ENCODE results near the gene CCNJL. TPM values are rescaled to one million over a fixed set of nuclear protein-coding genes. Genes with fewer than 3 reads are reported as not detected.

Gene CCNJL
- total RNA-seq, 1 donor from 2014 or later = 16.6 TPM

DNA sequence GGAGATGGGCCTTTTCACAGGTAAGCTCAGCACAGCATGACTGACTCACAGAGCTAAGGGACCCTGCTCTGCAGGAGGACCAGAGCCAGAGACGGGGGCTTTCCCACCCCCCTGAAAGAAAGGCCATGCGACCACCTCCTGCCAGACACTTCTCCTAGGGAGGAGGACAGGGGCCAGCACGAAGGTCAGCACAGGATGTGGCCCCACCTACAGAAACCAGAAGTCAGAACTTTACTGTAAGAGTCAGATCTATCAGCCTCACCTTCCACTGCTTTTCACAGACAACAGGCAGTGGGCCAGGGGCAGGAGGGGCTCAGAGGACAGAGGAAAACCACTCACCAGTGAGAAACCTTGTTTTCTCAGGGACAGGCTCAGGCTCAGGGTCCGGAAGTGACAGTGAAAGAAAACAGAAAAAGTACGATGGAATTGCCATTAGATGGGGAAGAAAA, 37.9 kb downstream of the CCNJL start:
- no peak overlapping the region for H3K4me3 ChIP-seq
- DNase-seq (peak; percentile 41), ATAC-seq (no peak)
- intact Hi-C loops (cut with DNase I) = no loop called here
- no peaks in the 10 kb centered on the region for H3K36me3 ChIP-seq
- no peak overlapping the region for H3K27ac ChIP-seq
- peaks cover 26% of the 10 kb centered on the region for H3K4me1 ChIP-seq
- H3K27me3 ChIP-seq = no peaks in the 10 kb centered on the region
- no peaks in the 10 kb centered on the region for H3K9me3 ChIP-seq
- TF ChIP-seq CTCF (IDR thresholded peaks at IDR 0.05) = no peak

DNA sequence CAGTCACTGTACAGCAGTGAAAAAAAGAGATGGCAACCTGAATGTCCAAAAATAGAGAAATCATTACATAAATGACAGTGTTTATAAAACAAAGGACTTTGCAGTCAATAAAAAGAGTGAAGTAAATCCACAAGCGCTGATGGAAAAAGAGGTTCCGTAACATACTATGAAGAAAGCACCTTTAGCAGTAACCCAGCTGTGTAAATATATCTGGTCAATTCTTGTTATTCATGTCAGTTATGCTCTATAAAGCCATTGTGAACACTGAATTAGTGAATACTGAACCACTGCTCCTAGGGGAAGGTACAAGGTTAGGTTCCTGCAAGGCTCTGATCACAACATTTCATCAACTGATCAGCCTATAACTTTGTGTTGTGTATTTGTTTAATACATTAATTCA, 39.5 kb downstream of the CCNJL start:
- Histone ChIP-seq H3K27me3 (no peaks in the 10 kb centered on the region), H3K4me1 (peaks cover 40% of the 10 kb centered on the region), H3K36me3 (no peaks in the 10 kb centered on the region), H3K4me3 (no peak overlapping the region), H3K9me3 (no peaks in the 10 kb centered on the region), H3K27ac (no peak overlapping the region)
- DNase-seq = no peak
- TF ChIP-seq CTCF (IDR thresholded peaks at IDR 0.05) = no peak
- intact Hi-C loops (cut with DNase I) = no loop called here
- no peak for ATAC-seq

DNA sequence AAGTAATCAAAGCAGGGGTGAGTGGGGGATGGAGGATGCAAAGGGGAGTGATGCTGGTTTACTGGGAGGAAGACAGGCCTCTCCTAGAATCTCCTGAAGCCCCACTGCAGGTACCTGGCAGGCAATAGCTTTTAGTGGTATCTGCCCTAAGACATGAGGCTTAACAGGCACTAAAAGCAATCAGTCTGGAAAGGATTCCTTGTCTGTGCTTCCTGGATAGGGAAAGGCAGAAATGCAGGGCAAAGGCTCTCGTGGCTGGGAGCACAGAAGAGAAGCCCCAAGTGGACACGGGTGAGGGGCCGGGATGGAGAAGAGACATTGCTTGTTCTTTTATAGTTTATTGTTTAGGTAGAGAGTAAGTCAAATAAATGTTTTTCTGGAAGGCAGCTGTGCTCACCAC, 40.1 kb downstream of the CCNJL start:
- Histone ChIP-seq H3K36me3 (no peaks in the 10 kb centered on the region), H3K27me3 (no peaks in the 10 kb centered on the region), H3K4me1 (peaks cover 40% of the 10 kb centered on the region), H3K9me3 (no peaks in the 10 kb centered on the region), H3K27ac (no peak overlapping the region), H3K4me3 (no peak overlapping the region)
- intact Hi-C loops (cut with DNase I) = no loop called here
- DNase-seq (no peak), ATAC-seq (no peak)
- no peak for TF ChIP-seq CTCF (IDR thresholded peaks at IDR 0.05)

- intact Hi-C loops (cut with DNase I) = no loop called here
- Histone ChIP-seq H3K4me1 (peaks cover 40% of the 10 kb centered on the region), H3K4me3 (no peak overlapping the region), H3K27me3 (no peaks in the 10 kb centered on the region), H3K36me3 (no peaks in the 10 kb centered on the region), H3K27ac (peak overlapping the region; percentile 66), H3K9me3 (no peaks in the 10 kb centered on the region)
- DNase-seq = no peak
- no peak for TF ChIP-seq CTCF (IDR thresholded peaks at IDR 0.05)
- no peak for ATAC-seq
Measured at GRCh38 chr5:160271836-160272235, 40.5 kb downstream of the CCNJL start.

DNA sequence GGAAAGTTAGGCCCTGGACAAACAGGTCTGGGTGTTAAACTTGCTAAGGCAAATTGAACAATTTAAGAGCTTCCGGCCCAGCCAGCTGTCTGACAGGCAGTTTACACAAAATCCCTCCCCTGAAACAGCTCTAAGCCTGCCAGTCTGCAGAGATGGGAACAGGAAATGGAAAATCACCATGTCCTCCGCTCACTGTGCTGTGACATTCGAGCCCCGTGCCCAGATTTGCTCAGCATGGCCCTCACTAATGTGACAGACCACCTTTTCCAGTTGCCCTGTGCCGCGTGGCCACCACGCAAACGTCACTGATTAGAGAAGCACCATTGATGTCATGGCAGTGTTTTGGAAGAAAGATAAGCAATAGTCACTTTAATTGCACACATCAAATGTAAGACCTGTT, 41.0 kb downstream of the CCNJL start:
- ATAC-seq = peak; percentile 58
- H3K9me3 ChIP-seq = no peaks in the 10 kb centered on the region
- no peak for DNase-seq
- peaks cover 40% of the 10 kb centered on the region for H3K4me1 ChIP-seq
- no peak for TF ChIP-seq CTCF (IDR thresholded peaks at IDR 0.05)
- H3K27ac ChIP-seq = peak overlapping the region; percentile 66
- H3K36me3 ChIP-seq = no peaks in the 10 kb centered on the region
- no peak overlapping the region for H3K4me3 ChIP-seq
- H3K27me3 ChIP-seq = no peaks in the 10 kb centered on the region
- intact Hi-C loops (cut with DNase I) = no loop called here

GRCh38 chr5:160270704-160271103, 41.7 kb downstream of the CCNJL start:
- no peak for TF ChIP-seq CTCF (IDR thresholded peaks at IDR 0.05)
- Histone ChIP-seq H3K36me3 (no peaks in the 10 kb centered on the region), H3K27me3 (no peaks in the 10 kb centered on the region), H3K4me1 (peaks cover 40% of the 10 kb centered on the region), H3K27ac (peak overlapping the region; percentile 66), H3K9me3 (no peaks in the 10 kb centered on the region), H3K4me3 (no peak overlapping the region)
- DNase-seq = no peak
- intact Hi-C loops (cut with DNase I) = no loop called here
- ATAC-seq = peak; percentile 31
